GM10847 (cell line): Measurements from ENCODE around the gene TMED10.

ENCODE experiments used
- POLR2A ChIP-seq: IDR thresholded peaks from 2 replicates; pipeline ENCODE4 v1.6.1; 2011; ENCODE audit not compliant: insufficient read length; ENCODE audit errors: extremely low read depth

Gene TMED10

DNA sequence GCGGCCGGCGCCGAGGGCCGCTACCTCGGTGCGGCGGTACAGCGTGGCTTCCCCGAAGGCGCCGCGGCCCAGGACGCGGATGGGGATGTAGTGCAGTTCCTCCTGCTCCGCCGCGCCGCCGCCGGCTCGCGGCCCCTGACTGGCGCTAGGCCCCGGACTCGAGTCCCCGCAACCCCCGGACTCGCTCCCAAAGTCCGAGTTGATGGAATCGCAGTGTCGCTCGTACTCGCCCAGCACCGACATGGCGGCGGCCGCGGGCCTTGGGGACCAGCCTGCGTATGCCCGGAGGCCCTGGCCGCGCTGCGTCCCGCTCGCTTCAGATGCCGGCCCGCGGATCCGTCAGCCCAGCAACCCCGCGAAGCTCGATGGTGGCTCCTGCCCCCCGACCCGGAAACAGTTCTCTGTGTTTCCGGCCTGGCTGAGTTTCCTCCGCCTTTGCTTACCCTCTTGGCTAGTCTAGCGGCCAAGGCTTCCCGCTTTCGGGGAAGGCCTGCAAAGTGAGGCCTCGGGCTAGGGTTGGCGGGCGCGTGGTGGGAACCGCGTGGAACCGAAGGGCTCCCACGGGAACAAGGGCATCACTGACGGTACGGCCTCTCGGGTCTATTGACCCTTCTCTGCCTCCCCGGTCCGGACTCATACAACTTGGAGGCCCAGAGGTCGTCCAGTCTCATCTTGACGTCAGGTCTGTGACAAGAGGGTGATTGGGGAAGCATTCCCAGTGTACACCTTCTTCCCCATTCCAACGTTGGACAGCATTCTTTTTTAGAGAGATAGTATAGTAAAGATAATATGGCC, 49.5 kb downstream of the TMED10 start, which contains the start of gene NEK9:
NEK9 (minus strand) TSS at position 370 of the 795 bp plus-strand sequence; CDS start at position 243, 127 bp downstream.
- TF ChIP-seq POLR2A = peak; percentile 81

DNA sequence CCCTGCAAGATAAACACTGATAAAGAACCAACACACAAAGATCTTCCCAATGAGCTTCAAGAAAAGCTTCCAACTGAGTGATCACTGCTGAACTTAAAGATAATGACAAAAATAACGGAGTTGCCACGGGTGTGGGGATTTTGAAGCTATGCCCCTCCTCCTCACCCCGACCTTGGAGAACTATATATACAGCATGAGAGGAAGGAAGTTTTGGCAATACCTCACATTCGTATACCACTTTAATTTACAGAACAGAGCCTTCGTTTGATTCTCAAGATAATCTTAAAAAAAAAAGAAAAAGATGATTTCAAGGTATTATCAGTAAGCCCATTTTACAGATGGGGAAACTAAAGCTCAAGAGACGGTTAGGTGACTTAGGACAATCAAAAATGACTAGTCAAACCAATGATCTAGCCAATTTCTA, 50.3 kb downstream of the TMED10 start:
- no peak for TF ChIP-seq POLR2A

DNA sequence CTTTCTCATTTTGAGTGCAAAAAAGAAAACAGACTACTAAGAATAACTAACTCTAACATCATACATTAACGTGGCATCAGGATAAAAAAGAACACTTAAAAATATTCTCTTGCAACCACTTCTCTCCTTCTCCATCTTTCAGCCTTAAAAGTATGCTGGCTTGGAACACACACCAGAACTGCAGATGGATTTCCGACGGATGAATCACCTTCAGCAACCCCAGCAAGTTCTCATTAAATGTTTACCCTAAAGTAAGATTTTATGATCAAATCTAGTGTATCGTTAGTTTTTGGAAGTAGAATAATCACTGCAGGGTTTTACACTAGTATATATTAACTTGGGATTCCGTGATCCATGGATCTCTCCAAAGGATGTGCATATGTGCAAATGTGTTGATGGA, 50.8 kb downstream of the TMED10 start:
- no peak for TF ChIP-seq POLR2A

DNA sequence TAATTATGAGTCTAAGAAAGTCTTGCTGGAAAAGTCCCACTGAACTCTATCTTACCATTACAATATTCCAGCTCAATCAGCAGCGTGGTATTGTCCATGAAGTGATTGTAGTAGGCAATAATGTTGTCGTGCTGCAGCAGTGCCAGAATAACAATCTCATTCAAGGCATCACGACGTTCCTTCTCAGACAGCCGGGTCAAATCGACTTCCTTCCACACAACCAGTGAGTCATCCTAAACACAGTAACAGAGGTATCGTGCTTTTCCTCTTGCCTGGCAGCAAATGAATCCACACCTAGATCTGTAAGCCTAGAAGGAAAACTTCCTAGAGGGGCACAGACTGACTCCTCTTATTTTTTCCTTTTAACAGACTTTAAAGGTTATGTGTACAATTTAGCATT, 52.4 kb downstream of the TMED10 start:
- no peak for TF ChIP-seq POLR2A

DNA sequence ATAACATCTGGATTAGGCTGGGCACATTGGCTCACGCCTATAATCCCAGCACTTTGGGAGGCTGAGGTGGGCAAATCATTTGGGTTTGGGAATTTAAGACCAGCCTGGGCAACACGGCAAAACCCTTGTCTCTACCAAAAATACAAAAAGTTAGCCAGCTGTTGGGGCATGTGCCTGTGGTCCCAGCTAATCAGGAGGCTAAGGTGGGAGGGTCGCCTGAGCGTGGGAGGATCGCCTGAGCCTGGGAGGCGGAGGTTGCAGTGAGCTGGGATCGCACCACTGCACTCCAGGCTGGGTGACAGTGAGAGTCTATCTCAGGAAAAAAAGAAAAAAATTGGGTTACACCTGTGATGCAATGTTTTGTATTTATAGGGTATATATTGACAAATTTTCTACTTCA, 54.9 kb downstream of the TMED10 start:
- no peak for TF ChIP-seq POLR2A

DNA sequence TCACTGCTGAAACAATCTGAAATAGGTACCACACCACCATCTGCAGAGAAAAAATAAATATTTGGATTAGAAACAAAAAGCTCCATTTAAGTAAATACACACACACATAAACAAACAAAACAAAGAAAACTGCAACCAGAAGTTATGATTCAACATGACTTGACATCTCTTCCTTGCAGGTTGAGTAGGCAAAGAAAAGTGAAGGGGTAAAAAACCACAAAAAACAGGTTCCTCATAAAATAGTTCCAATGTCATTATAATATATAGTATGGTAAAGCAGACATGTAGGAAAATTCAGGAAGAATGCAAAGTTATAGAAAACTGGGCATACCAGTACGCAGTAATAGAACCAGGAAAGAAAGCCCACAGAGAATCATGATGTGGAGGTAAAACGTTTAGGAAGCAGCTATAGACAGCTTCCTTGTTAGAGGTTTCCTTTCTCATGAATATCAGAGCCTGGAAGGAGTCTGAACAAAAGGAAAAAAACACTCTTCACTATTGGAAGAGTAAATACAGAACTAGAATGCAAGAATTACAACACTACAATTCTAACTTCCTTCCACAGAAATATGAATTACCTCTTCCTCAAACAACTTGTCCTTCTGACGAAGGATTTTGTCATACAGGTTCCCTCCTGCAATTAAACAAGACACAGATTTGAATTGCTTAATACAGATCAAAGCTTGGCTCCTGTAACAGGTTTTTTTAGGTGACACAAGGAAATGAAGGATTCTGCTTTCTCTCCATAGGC, 55.7 kb downstream of the TMED10 start:
- no peak for TF ChIP-seq POLR2A

DNA sequence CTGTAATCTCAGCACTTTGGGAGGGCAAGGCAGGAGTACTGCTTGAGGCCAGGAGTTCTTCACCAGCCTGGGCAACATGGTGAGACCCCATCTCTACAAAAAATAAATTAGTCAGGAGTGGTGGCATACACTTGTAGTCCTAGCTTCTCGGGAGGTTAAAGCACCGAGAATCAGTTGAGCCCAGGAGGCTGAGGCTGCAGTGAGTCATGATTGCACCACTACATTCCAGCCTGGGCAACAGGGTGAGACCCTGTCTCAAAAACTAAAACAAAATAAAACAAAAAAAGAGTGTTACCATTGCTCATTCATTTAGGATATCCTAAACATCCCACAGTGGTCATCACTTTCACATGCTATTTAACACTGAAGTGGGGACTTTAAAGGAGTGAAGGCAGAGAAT, 57.4 kb downstream of the TMED10 start:
- TF ChIP-seq POLR2A = no peak

DNA sequence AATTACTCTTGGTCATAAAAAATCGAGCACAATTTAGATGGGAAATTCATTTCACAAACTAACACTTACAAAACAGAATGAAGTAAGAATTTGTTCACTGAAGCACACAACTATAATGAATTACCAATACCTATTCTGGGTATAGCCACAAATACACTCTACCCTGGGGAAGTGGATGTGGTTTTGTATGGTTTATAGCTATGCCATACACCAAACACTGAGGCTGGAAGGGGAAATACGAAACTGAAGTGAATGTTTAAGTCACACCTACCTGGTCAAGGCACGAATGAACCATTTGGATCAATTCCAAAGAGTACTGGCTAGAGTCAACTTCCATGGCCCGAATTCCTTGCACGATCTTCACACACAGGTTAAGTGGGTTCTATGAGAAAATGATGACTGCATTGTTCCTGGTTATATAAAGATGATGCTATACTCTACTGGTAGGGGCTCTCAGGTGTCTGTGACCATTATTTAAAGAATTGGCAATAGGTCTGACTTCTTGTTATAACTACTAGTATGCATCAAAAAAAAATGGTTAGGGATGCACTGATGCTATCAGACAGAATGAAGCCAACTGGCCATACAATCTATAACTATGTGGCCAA, 62.4 kb downstream of the TMED10 start:
- no peak for TF ChIP-seq POLR2A

DNA sequence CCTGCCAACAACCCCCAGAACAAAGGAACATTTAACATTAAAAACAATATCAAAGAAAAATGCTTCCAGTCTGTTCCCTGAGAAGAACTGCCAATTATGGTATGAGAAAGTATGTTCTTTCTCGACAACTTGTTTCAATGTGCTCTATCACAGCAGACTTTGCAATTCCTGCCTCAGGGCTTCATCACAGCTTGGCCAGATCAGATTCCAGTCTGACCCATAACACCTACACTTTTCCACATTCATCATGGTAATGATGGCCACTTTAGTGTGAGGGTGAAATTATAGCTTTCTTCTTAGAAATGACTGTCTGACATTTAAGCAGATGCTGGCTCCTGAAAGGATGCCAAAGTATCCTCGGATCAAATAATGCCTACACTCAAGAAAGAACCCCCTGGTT, 66.5 kb downstream of the TMED10 start:
- no peak for TF ChIP-seq POLR2A

DNA sequence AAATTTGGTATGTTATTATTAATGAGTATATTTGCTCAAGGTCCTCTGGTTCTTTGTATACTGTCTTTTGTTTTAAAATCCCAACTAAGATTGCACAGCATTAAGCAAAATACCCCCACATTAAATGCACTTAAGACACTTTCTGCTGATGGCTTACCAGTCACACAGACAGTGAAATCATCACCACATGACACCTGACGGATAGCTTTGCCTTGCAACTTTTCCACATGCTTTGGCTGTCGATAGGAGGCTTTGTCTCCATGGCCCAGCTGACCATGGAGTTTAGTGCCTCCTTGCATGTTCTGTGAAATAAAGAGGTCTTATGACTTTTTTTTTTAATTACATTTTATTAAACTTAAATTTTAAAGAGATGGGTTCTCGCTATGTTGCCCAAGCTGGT, 69.2 kb downstream of the TMED10 start:
- no peak for TF ChIP-seq POLR2A

DNA sequence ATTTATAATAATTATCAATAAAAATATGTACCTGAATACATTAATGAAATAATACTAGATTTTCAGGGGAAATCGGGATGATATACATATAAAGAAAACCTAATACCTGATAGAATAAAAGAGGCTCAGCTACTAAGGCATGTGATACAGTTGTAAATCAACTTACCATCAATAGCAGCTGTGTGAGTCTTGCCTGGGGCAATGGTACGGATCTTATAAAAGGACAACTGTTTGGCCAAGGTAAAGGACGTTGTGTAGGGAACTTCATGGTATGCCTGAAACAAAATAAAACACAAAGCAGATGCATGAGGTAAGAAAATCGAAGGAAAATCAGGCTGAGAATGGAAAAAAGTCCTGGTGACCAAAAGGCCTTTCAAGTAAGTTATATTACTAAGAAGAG, 74.9 kb downstream of the TMED10 start:
- no peak for TF ChIP-seq POLR2A

DNA sequence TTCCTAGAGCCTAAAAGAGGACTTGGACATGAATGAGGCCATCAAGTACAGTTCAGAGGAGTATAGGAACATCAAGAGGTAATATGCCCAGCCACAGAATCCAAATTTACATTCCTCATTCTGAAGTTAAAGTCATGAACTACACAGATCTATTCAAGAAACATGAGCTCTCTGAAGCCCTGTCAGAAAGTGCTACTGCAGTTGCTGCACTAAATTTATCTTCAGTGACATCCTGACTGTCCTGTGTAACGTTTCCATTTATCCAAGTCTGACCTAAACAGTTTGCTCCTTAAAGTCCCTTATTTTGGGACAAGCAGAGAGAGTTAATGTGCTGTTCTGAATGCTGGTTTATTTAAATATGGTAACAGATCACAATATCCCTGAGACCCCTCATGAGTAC, 77.7 kb downstream of the TMED10 start:
- no peak for TF ChIP-seq POLR2A

DNA sequence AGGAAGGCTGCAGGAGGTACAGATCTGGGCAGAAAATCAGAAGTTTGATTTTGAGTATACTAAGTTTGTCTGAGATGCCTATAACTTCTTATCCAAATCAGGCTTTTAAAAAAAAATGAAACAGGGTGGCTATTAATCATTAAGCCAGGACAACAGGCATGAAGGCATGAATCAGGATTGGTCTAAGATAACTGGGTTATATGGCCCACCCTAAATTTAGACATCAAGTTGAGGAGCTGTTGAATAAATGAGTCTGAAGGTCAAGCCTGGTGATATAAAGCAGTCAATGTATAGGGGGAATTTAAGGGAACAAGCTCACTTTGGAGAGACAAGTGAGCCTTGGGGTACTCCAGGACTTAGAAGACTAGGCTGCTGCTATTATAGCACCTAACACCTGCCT, 78.2 kb downstream of the TMED10 start:
- no peak for TF ChIP-seq POLR2A

DNA sequence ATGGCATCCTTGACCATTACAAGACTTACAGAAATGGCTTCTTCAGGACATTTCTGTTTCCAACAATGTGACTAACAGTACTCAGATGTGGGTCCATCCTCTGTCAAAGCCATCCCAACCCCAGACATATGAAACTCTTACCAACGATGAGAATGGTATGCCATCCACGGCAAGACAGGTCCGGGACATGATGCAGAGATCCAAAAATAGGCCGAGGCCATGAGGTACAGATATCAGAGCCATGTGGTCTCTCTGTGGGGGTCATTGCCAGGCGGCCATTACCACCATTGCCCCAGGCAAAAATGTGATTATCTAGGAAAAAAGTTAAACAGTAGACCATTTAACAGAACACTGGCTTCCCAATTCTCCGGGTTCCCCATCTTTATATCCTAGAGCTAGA, 79.5 kb downstream of the TMED10 start:
- TF ChIP-seq POLR2A = no peak

DNA sequence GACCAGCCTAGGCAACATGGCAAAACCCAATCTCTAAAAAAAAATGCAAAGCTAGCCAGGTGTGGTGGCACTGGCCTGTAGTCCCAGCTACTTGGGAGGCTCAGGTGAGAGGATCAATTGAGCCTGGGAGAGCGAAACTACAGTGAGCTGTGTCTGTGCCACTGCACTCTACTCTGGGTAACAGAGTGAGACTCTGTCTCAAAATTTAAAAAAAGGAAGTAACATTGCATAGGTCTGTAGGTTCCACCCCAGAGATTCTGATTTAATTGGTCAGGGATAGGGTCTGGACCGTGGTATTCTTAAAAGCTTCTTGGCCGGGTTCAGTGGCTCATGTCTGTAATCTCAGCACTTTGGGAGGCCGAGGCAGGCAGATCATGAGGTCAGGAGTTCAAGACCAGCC, 80.7 kb downstream of the TMED10 start:
- TF ChIP-seq POLR2A = no peak

DNA sequence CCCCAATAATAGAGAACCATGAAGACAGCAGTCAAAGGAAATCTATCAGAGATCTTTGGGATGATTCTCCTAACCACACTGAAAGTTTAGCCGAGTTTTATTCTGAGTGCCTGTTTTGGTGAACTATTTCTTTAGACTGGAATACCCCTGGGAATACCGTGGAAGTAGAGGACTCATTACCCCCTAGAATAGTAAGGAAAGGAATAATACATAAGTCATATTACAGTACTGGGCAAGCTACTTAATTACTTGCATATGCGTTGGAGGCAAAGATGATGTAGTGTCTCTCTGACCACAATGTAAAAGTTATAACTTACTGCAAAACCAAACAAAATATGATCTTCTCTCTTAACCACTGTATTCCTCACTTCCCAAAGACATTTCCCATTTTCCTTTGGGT, 81.5 kb downstream of the TMED10 start:
- no peak for TF ChIP-seq POLR2A
